GM18505 (cell line): ENCODE results near the gene FOXF2.

Experiments used
- ATAC-seq: cut with Tn5 transposase; IDR thresholded peaks from one replicate; pipeline ENCODE4 v1.9.1; 2021; ENCODE audit not compliant: unreplicated experiment
- POLR2A ChIP-seq: IDR thresholded peaks from 4 replicates; pipeline ENCODE4 v1.6.1; 2011; ENCODE audit warnings: borderline replicate concordance; ENCODE audit not compliant: insufficient read depth, insufficient read length; ENCODE audit errors: extremely low read depth

The FOXF2 gene

DNA sequence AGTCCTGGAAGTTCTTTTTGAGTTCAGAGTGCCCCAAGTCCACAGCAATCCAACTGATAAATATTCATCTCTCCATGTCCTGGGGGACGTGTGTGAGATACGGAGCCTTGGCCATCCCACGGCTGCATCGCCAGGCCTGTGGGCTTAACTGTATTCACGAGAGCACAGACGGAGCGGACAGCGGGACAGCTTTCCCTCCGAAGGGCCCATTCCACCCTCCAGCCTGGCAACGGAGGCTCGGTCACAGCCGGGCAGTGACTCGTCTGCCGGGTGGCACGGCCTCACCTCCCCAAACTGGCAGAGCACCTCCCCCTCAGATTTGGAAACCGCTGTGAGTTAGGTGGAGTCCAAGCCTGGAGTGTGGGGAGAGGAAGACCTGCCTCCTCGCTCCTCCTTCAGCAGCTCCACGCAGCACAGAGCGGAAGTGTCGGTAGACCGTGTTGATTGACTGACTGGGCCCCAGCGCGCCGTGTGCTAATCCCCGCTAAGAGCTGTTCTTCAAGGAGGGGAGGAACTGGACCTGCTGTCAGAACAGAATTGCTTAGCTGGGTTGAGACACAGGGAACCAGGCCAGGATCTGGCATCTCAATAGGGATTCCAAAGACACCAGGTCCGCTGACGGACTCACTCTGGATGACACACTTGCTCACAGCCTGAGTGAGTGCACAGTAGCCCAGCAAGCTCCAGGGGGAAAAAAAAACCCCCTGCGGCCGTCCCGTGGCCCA lies 10.9 kb downstream of the FOXF2 start:
- TF ChIP-seq POLR2A, result no peak
- ATAC-seq, result no peak

DNA sequence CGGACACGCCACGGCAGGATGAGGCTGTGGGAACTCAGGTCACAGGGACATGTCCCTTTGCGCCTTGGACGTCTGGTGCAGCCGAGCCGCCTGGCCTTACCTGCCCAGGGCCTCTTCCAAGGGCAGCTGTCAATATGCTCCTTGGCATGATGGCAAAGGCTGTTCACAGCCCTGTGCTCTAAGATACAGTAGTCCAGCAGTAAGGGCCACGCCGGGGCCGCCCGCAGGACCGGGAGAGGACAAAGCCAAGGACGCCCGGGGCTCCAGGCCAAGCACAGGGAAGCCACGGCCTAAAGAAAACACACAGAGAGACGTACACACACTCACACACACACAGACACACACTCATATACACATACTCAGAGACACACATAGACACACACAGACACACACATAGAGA lies 13.0 kb downstream of the FOXF2 start:
- ATAC-seq, result no peak

DNA sequence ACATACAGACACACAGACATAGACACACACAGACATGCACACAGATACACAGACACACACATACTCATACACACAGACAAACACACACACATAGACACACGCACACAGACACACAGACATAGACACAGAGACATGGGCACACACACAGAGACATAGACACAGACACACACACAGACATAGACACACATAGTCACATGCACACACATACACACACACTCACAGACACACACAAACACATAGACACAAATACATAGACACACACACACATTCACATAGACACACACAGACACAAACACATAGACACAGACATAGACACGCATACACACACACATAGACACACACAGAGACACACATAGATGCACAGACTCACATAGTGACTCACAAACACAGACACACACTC lies 13.5 kb downstream of the FOXF2 start:
- TF ChIP-seq POLR2A, result no peak
- ATAC-seq, result no peak

More for the DNA sequence above, 13.0 kb downstream of the FOXF2 start:
- no peak for TF ChIP-seq POLR2A

DNA sequence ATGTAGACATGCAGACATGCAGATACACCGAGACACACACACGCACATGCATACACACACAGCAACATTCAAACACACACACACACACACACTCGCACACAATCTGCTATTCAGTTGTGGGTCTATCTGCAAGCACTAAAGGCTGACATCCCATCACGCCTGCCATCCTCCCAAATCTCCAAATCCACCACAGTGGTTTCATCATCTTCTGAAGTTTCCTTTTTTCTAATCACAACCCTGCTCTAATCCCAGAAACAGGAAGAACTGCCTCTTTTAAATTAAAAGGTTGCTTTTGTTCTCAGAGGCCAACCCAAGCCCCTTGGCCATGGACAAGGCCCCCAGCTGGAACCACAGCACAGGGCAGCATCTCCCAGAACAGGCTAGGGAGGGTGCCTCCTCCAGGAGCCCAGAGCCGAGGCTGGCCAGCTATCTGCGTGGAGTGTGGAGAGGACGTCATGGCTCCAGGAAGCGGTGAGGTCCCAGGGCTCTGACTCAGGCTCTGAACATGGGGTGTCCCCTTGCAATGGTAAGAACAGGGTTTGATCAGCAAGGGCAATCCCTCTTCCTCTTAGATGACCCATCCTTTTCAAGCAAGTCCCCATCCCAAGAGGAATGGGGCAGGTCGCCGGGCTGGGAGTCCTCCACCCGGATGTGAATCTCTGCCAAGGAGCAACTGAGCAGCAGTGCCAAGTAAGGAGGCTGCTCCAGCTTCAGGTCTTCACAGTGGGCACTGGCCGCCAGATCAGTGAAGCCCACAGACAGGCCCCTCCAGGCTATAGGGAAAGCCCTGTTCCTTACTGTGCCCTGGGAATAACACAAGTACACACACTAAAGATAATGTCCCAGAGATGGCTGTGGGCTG lies 14.7 kb downstream of the FOXF2 start:
- no peak for TF ChIP-seq POLR2A
- no peak for ATAC-seq

DNA sequence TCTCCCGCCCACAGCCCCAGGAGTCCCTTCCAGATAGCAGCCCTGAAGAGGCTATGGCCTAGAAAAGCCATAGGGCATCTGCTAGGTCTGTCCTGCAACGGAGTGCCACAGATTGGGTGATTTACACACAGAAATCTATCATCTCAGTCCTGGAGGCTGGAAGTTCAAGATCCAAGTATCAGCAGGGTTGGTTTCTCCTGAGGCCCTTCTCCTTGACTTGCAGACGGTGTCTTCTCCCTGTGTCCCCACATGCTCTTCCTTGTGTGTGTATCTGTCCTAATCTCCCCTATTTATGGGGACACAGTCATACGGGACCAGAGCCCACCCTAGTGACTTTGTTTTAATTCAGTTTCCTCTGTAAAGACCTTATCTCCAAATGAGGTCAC lies 15.3 kb downstream of the FOXF2 start:
- ATAC-seq, result no peak
- TF ChIP-seq POLR2A, result no peak

DNA sequence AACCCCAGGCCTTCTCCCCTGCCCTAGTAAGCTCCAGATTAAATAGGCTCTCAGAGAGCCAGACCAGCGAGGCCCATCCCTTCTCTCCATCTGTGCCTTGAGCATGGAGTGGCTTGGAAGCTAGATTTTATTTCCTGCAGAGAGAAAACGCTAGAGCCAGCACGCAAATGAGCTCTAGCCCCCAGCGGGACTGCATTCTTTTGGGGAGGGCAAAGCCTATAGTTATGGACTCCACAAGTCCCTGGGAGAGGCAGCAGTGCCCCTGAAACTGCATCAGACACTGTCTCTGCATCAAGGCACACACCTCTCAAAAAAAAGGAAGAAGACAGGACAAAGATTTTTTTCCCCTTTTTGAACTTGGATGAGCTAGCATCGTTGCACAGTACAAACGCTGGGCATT lies 15.8 kb downstream of the FOXF2 start:
- ATAC-seq, result no peak
- no peak for TF ChIP-seq POLR2A

DNA sequence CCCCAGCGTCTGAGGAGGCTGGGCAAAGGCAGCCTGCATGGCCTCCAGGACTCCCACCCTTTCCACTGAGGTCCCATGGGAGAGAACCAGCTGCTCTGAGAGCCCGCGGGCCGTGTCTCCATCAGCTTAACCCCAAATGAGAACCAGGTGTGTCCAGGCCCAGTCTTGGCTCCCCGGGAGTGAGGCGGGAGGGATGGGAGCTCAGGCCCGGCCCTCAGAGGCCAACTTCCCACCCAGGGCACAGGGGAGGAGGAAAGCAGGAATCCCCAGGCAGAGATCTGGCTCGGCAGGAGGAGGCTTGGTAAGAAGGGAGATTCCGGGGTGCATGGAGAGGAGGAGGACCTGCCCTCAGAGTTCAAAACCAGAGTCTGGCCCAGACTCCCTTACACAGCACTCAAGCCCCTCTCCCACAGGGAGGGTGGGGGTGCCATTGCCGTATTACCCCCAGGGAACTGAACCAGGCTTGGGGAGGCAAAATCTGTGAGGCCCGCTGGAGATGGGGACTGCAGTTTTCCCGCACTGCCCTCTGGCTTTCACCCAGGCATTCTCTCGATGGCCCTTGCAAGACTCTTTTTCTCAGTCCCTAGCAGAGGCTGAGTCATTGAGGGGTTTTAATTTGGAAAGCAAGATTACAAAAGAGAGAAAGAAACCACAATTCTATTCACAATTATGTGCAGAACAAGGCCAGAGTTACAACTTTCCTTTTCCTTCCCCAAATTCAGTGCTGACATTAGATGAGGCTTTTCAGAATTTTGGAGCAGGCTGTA lies 17.1 kb downstream of the FOXF2 start:
- ATAC-seq, result no peak
- TF ChIP-seq POLR2A, result no peak

DNA sequence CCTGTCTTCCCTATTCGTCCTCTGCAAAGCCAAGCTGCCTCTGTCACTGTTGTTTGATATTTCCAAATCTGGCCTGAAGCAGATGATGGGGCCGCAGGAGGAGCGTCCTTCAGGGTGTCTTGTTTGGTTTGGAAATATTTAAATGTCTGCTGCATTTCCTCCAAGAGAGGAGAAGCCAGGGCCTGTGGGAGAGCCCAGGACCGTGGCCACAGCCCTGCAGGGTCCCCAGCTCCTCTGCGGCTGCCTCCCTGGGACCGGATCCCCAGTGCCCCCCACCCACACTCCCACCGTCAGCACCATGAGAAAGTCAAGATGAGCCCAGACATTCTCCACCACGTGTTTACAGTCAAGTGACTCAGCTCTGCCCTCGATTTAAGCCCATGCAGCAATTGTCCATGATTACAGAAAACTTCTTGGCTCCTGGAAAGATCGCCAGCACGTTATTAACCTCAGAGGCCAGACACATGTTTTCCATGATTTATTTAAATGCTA lies 18.2 kb downstream of the FOXF2 start:
- no peak for TF ChIP-seq POLR2A
- ATAC-seq, result no peak

DNA sequence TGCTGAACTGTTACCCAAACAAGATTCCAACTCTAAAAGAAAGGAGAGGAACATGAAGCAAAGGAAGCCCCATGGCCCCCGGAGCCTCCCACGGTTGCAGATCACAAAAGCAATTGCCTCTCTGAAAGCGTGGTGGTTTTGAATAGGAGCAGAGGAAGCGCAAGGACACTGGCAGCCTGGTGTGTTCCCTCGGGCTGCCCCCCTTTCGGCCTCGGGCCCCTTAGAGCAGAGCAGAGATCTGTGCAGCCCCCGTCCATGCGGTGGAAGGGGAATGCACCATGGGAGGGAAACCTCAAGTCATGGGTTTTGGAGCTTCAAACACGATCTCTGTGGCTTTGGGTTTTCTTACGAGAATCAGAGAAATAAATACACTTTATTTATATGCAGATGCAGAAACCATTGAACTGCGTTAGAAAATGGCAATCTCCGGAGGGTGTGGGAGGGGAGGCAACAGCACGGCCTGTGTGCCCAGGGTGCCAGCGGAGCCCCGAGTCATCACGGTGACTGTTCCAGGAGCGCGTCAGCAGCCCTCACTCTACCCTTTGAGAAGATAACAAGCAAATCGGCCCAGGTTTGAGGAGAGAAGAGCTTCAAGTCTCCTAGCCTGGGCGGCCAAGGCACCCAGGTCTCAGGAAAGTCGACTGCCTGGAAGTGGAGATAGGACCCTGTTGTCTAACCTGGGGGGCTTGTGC lies 20.5 kb downstream of the FOXF2 start:
- ATAC-seq, result no peak
- no peak for TF ChIP-seq POLR2A

DNA sequence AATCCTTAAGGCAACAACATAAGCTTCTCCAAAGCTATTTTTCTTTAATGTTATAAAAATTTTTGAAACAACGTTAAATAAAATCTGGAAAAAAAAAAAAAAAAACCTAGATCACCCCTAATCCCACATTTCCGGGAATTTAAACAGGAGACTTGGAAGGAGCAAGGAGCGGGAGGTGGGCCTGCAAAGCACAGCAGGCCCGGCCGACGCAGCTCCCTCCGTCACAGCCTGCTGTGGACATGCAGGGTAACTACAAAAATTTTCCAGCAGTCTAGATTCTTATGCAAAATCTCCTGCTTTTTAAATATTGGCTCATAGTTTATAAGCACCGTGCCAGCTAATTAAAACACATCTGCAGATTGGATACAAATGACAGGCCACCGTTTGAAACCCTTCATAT lies 23.5 kb downstream of the FOXF2 start:
- no peak for TF ChIP-seq POLR2A
- no peak for ATAC-seq

DNA sequence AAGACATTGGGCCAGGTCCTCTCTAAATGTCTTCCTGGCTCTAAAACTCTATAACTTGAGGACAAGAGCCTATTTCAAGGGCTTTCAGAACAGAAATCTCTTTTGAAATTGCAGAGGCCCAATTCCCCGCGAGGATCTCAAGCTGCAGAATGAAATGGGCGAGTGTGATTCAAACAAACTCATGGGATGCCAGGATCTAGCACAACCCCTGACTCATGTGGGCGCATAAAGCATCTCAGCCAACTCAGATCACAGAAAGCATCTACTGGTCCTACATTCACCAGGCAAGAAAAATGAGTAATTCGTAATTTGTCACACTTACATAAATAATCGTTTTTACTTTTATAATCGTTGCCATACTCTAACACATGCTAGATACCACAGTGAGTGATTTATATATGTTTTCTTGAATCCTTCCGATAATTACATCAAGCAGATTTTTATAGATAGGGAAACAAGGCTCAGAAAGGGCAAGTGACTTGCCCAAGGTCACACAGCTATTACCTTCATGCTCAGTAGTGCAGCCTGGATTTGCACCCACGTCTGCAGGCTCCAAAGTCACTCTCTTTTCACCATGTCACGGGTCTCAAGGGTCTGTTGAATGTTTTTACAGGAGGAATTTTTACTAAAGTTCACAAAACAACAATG lies 26.2 kb downstream of the FOXF2 start:
- no peak for TF ChIP-seq POLR2A
- ATAC-seq, result no peak

DNA sequence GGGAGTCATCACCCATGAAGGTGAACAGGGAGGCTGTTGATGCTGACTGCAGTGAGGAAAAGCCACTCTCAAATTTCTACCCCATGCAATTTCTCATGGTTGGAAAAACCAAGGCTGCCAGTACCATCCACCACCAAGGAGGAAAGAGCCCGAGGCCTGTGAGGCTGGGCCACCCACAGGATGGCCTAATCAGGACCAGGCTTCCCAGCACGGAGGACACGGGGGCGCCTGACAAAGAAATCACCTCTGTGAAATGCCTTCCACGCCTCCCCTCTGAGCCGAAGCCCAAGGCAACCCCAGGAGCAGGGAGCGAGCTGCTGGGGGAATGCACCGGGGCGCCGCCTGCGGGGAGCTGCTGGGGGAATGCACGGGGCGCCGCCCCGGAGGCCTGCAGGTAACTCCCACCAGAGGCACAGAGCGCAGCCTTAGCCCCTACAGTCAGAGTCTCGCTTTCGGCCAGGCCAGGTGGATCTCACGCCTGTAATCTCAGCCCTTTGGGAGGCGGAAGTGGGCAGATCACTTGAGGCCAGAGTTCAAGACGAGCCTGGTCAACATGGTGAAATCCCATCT lies 26.9 kb downstream of the FOXF2 start:
- ATAC-seq, result no peak
- TF ChIP-seq POLR2A, result no peak

DNA sequence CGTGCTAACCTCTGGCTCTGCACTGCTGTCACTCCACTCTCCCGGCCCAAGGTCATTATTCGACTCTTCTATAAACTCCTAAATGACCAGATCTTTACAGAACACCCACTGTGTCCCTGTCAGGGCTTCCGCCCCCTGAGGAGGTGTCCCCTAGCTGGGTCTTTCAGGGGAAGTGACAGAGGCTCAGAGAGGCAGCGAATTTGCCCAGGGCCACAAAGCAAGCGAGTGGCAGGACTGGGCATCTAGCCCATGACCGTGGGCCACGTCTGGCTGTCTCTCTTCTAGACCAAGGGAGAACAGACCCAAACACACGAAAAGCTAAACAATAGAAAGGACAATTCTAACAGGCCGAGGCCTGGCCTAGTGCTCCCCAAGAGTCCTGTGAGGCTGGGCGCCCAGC lies 27.4 kb downstream of the FOXF2 start:
- no peak for ATAC-seq
- no peak for TF ChIP-seq POLR2A

DNA sequence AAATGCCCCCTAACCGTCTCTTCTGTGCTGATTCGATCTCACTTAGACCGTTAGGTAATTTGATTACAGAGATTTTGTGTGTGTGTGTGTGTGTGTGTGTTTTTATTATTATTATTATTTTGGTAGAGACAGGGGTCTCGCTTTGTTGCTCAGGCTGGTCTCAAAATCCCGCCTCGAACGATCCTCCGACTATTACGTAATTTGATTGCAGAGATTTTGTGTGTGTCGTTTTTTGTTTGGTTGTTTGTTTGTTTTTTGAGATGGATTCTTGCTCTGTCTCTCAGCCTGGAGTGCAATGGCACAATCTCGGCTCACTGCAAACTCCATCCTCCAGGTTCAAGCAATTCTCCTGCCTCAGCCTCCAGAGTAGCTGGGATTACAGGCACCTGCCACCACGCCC lies 28.3 kb downstream of the FOXF2 start:
- ATAC-seq, result no peak
- no peak for TF ChIP-seq POLR2A
